Inflammatory macrophage treated with lipopolysaccharide for 1 hour (primary cell): Measurements from ENCODE around the gene MVD.
A peak's percentile ranks its signal among the peaks of the same experiment; 100 is the strongest.

ENCODE experiments used
- DNase-seq, 2 donors: peaks; one replicate each; pipeline ENCODE4 v3.0.0-alpha.2; 2020 to 2022

MVD gene

DNA sequence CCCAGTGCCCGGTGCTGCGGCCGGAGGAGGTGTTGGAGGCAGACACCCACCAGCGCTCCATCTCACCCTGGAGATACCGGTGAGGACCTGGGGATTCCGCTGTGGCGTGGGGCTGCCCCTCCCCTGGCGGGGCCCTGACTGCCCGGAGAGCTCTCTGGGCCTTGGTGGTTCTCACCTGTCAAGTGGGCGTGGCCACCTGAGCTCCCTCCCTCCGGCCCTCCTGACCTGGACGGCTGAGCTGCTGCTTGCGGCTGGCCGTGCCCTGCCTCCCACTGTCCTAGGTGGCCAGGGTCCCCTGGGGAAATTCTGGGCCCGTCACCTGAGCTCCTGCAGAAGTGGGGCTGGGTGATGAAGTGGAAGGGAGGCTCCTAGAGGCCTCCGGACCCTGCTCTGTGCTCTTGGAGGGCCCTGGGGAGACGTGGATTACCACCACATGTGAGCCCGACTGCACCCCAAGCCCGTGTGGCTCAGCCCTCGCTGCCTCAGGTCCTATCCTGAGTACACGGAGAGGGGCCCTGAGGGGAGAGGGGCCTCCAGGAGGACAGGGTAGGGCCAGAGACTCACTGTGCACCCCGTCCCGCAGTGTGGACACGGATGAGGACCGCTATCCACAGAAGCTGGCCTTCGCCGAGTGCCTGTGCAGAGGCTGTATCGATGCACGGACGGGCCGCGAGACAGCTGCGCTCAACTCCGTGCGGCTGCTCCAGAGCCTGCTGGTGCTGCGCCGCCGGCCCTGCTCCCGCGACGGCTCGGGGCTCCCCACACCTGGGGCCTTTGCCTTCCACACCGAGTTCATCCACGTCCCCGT is 23.5 kb downstream of the MVD start:
- no peak for DNase-seq

- no peak for DNase-seq
Observed at GRCh38 chr16:88638323-88639230, 24.3 kb downstream of the MVD start, which contains the start of gene IL17C. IL17C (plus strand) TSS chr16:88638572; CDS start chr16:88638642, 70 bp downstream.

DNA sequence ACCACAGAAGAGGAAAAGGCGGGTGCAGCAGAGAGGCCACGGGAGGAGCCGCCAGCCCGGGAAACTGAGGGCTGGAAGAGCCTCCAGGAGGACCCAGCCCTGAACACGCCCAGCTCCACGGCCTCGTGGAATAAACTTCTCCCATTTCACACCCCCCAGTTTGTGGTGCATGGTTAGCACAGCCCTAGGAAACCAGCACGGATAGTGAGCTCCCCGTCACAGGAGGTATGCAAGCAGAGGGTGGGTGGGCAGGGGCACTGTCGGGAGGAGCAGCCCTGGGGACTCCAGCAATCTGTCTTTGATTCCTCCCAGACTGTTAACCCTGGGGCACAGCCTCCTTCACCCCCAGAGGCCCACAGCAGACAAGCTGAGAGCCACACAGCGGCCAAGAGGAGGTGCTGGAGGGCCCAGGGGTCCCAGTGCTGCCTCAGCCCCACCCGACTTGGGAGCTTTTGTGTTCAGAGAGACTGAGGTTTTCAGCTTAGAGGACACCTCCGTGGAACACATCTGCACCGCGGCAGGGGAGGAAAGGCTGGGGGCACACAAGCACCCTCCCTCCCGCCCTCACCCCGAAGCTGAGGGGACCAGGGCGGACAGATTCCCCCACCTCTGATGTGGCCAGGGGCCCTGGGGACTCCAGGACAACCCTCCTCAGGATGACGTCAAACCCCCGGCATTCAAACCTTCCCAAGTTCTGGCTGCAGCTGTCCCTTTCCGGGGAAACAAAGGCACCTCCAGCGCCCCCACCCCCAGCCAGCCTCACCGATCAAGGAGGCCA is 26.2 kb downstream of the MVD start:
- DNase-seq, result no peak

DNA sequence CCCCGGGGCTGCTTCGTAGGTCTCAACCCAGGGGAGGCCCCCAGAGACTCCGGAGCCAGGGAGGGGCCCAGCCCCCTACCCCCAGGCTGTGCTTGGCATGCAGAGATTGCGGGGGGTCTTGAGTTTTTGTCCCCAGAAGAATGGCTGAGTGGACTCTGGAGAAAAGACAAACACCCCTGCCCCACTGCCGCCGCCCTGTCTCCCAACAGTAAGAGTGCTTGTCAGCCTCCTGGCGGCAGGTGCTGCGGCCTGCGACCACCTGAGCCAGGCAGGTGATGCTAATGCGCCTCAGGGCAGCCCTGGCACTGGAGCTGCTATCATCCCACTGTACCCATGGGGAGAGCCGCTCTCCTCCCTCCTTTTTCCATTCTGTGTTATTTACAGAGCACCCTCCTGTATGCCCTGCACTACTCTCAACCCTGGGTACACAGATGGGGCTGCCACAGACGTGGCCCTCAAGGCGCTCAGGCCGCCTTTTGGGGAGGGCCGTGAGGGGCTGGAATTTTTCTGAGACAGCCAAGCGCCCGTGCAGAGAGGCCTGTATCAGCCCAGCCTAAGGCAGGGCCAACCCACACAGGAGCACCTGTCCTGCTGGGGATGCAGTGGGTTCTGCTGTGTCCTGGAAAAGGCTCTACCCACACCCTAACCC is 27.1 kb downstream of the MVD start:
- no peak for DNase-seq

GRCh38 chr16:88634994-88635670 is 27.8 kb downstream of the MVD start:
- DNase-seq, result no peak

DNA sequence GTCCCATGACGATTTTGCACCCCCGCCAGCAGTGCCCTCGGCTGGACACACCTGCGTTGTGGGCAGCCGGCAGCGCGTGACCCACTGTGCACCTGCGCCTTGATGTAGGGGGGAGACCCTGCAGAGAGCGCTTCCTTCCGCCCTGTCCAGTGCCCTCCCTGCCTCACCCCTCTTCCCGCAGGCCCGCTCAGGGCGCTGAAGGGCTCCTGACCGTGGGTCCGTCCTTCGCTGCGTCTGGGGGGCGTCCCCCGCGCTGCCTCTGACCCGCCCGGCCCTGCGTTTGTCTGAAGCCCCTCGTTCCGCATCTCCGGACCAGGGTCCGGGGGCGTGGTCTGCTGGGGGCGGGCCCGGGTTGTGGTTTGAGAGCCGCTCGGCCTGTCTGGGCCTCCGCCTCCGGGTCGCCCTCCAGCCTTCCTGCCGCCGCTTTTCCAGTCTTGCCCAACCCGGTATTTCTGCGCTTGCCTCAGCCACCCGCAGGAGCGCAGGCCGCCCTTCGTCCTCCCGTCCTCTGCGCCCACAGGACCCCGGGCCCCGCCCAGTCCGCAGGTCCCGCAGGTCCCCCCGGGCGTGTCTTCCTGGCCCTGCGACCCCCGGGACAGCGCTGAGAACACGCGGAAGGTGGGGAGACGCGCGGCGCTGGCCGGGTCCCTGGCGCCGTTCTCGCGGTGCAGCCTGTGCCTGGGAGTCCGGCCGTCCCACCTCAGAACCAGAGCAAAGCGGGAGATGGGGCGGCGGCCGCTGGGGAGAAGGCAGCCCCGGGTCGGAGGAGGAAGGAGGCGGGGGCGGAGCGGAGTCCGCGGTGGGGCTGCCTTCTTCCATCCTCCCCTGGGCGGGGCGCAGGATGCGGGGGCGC is 28.5 kb downstream of the MVD start:
- DNase-seq, result peak; percentile 95 to 96

DNA sequence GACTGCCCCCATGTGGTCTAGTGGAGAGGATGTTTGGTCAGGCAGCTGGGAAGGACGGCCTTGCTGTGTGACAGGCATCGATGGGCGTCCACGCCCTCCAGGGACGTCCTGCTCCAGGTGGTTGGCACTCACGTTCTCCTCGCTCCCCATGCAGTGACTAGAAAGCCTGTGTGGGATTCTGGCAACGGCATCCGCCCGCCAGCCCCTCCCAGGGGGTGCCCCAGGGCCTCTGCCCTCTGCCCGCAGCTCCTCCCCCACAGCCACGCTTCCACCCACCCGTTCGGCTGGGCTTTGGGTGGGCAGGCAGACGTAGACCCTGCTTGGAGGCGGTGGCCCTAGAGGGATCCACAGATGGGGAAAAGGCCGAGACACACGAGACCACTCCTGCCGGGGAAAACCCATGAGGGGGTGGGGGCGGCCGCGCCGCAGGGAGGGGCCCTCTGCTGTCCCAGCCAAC is 29.2 kb downstream of the MVD start:
- peak; percentile 82 to 92 for DNase-seq

DNA sequence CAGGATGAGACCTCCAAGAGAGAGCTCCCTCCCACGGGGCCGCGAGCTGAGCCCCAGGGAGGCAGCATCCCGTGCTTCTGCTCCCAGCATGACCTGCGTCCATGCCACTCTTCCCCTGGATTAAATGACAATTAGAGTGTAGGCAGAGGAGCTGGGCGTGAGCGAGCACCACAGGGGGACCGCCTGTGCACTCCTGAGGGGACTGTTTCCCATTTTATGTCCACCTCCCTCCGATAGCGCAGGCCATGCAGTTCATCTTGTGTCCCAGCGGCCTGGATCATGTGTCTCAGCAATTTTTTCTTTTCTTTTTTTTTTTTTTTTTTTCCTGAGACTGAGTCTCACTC is 30.3 kb downstream of the MVD start:
- no peak for DNase-seq

GRCh38 chr16:88631920-88632586 is 30.8 kb downstream of the MVD start:
- no peak for DNase-seq

- no peak for DNase-seq
Observed at GRCh38 chr16:88631384-88631783, 31.5 kb downstream of the MVD start.

DNA sequence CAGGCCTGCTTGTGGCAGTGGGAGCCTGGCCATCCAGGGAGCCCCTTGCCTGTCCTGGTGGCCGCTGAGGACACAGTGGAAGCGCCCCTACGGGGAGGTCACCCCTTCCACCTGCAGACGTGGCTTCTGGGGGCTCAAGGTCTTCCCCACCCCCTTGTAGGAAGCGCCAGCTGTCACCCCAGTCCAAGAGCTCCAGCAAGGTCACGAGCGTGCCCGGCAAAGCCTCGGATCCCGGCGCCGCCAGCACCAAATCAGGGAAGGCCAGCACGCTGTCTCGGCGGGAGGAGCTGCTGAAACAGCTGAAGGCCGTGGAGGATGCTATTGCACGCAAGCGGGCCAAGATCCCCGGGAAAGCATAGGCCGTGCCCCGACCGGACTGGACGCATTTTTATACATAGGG is 31.9 kb downstream of the MVD start:
- DNase-seq, result no peak

DNA sequence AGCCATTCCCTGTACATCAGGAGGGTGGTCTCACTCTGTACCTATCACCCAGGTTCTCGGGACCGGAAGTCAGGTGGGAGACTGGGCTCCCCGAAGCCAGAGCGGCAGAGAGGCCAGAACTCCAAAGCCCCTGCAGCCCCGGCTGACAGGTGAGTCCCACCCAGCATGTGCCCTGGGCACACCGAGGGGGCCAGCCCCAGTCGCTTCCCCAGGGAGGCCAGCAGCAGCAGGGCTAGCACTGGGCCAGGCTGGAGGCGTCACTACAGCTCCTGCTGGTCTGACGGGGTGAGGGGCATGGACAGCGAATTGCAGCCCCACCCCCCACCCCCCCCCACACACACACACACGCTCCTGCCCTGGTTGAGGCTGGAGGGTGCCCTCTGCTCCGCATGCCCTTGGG is 32.5 kb downstream of the MVD start:
- DNase-seq, result no peak

GRCh38 chr16:88629835-88630234 is 33.1 kb downstream of the MVD start:
- DNase-seq, result no peak

- DNase-seq, result peak in 1 of 2 donors; percentile 17
Observed at GRCh38 chr16:88628512-88628974, 34.3 kb downstream of the MVD start.

- no peak for DNase-seq
Observed at GRCh38 chr16:88627531-88628411, 35.1 kb downstream of the MVD start.

GRCh38 chr16:88626646-88627045 is 36.2 kb downstream of the MVD start:
- no peak for DNase-seq

DNA sequence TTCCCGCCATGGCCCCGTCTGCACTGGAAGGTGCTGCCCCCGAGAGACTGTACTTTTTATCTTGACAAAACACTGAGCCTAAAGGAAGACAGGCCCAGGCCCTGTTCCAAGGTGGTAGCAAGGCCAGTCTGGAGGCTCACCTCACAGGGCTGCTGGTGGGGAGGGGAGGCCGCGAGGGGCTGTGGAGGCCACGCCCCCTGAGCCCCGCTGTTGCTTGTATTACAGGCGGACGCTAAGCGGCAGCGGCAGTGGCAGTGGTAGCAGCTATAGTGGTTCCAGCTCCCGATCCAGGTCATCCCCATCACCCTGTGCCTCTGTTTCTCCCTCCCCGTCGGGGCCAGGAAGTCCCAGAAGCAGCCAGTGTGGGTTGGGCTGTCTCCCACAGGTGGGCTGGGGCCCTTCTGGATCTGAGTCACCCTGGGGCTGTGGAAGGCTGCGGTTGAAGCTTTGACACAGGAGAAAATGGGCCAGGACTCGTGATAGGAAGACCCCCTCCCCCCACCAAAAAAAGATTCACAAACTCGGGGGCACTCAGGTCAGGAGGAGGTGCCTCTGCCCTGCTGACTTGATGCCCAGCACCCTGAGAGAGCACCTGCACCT is 37.8 kb downstream of the MVD start:
- no peak for DNase-seq

DNA sequence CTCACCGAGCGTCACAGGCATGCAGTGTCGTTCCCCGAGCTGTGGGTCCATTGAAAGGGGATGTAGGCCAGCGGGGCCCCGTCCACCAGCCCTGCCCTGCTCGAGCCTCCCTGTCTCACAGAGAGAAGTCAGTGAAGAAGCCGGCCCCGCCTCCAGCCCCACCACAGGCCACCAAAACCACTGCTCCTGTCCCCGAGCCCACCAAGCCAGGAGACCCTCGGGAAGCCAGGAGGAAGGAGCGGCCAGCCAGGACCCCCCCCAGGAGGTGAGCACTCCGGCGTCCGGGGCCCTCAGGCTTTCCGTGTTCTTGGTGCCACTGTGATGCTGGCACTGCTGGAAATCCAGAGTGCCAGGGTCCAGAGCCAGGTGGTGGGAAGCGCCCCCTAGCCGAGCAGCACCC is 38.4 kb downstream of the MVD start:
- no peak for DNase-seq

- no peak for DNase-seq
Observed at GRCh38 chr16:88623858-88624257, 39.0 kb downstream of the MVD start.
